ENCODE data around the gene AP2A2. TPM values are rescaled to one million over a fixed set of nuclear protein-coding genes. Genes with fewer than 3 reads are reported as not detected.

AP2A2 gene
- total RNA-seq, 1 experiment from 2014 or later: 47.1 TPM

GRCh38 chr11:911031-911889 is 14.4 kb upstream of the AP2A2 start (continued):
- TF ChIP-seq CDX4 (CRISPR knock-in tag; IDR thresholded peaks at IDR 0.05; ENCODE audit: borderline replicate concordance) (no peak), FOXJ3 (CRISPR knock-in tag; IDR thresholded peaks at IDR 0.05; ENCODE audit: borderline replicate concordance) (no peak), ATF6 (CRISPR knock-in tag; IDR thresholded peaks at IDR 0.05) (no peak), E2F5 (CRISPR knock-in tag; IDR thresholded peaks at IDR 0.05) (no peak; the same call in 1 of the 2 replicates), RELA (CRISPR knock-in tag; IDR thresholded peaks at IDR 0.05; ENCODE audit: borderline replicate concordance) (no peak), ZNF416 (CRISPR knock-in tag; IDR thresholded peaks at IDR 0.05) (0 out of 2 replicates have a peak, but pooled peaks have one; percentile 51), FOXP4 (CRISPR knock-in tag; IDR thresholded peaks at IDR 0.05) (no peak), NR3C1 (CRISPR knock-in tag; conservative IDR thresholded peaks at IDR 0.05; ENCODE audit: low read depth) (no peak), ZNF425 (CRISPR knock-in tag; conservative IDR thresholded peaks at IDR 0.05) (no peak), MYBL2 (CRISPR knock-in tag; IDR thresholded peaks at IDR 0.05) (peak; percentile 54; the same call in 1 of the 2 replicates), ZNF423 (CRISPR knock-in tag; IDR thresholded peaks at IDR 0.05) (no peak), IRF1 (CRISPR knock-in tag; IDR thresholded peaks at IDR 0.05) (no peak), JAZF1 (CRISPR knock-in tag; IDR thresholded peaks at IDR 0.05) (no peak), ZNF263 (CRISPR knock-in tag; IDR thresholded peaks at IDR 0.05; ENCODE audit: low read depth) (no peak), NR1H2 (CRISPR knock-in tag; IDR thresholded peaks at IDR 0.05) (no peak), GTF2I (CRISPR knock-in tag; conservative IDR thresholded peaks at IDR 0.05) (no peak), E2F4 (CRISPR knock-in tag; IDR thresholded peaks at IDR 0.05; ENCODE audit: borderline replicate concordance, low read depth) (no peak), HMGA2 (CRISPR knock-in tag; IDR thresholded peaks at IDR 0.05) (no peak)

All from WTC11 (cell line).